HG03439 (cell line): Measurements from ENCODE around the gene H2BK1.

ENCODE experiments used
- ATAC-seq: cut with Tn5 transposase; IDR thresholded peaks from one replicate; pipeline ENCODE4 v1.9.1; 2021; ENCODE audit warnings: mild to moderate bottlenecking, moderate library complexity; ENCODE audit not compliant: unreplicated experiment

H2BK1 gene

GRCh38 chr7:151205730-151206129 is 4.6 kb downstream of the H2BK1 start:
- ATAC-seq, result no peak

GRCh38 chr7:151204383-151205032 is 5.8 kb downstream of the H2BK1 start:
- ATAC-seq, result no peak

- ATAC-seq, result no peak
Measured at GRCh38 chr7:151202836-151203235, 7.5 kb downstream of the H2BK1 start.

- ATAC-seq, result no peak
Measured at GRCh38 chr7:151201751-151202150, 8.5 kb downstream of the H2BK1 start.

- ATAC-seq, result no peak
Measured at GRCh38 chr7:151201344-151201743, 8.9 kb downstream of the H2BK1 start.

GRCh38 chr7:151198945-151199848 is 11.1 kb downstream of the H2BK1 start:
- ATAC-seq, result no peak

GRCh38 chr7:151197932-151198331 is 12.4 kb downstream of the H2BK1 start:
- no peak for ATAC-seq

GRCh38 chr7:151195616-151196450 is 14.5 kb downstream of the H2BK1 start:
- ATAC-seq, result no peak

- no peak for ATAC-seq
Measured at GRCh38 chr7:151194188-151194587, 16.1 kb downstream of the H2BK1 start.

GRCh38 chr7:151193203-151193978 is 16.9 kb downstream of the H2BK1 start:
- ATAC-seq, result no peak

GRCh38 chr7:151192002-151192539 is 18.2 kb downstream of the H2BK1 start:
- ATAC-seq, result no peak

GRCh38 chr7:151191544-151191943 is 18.7 kb downstream of the H2BK1 start:
- no peak for ATAC-seq

GRCh38 chr7:151189038-151189437 is 21.2 kb downstream of the H2BK1 start:
- no peak for ATAC-seq

- ATAC-seq, result no peak
Measured at GRCh38 chr7:151188252-151188542, 22.1 kb downstream of the H2BK1 start.

GRCh38 chr7:151187409-151188251 is 22.7 kb downstream of the H2BK1 start:
- no peak for ATAC-seq

GRCh38 chr7:151186640-151187408 is 23.5 kb downstream of the H2BK1 start, which contains the start of gene ASB10:
Gene ASB10, minus strand, starts transcription at chr7:151187250. Its CDS starts 120 bp downstream, at chr7:151187130.
- ATAC-seq, result no peak

- ATAC-seq, result no peak
Measured at GRCh38 chr7:151185762-151186639, 24.3 kb downstream of the H2BK1 start.

- no peak for ATAC-seq
Measured at GRCh38 chr7:151181011-151181431, 29.3 kb downstream of the H2BK1 start.
